Measurements from ENCODE around the gene HMCN1.

The HMCN1 gene

DNA sequence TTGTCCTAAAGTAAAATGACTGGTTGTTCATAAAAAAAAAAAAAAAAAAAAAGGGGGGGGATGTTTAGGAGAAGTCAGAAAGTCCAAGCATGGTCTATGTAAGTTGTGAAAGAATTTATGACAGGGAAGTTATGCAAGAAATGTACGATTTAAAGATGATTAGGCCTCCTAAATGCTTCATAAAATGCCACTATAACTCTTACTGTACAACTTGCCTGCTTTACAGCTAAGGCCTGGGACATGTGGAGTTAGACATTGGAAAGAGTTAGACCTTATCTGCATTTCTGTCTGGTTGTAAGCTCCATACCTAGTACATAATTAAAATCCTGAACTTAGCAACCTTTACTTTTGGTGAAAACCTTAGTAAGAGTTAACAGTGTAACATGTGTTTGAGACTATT is 490.9 kb downstream of the HMCN1 start:
- no peak for DNase-seq

DNA sequence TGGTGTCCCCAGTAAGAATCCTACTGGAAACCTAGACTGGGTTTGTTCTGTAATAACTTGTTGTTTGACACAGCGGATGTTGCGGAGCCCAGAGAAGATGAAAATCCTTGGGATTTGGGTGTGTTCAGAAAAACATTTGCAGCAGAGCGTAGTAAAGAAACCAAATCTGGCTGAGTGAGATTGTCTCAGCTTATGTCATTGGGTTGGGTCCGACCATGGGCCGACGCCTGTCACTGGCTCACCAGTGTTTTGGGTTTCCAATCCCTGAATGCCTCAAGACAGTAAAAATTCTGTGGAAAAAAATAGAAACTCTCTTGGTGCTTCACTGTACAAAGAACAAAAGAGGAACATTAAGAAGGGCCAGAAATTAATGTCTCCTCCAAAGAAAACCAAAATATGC is 494.6 kb downstream of the HMCN1 start:
- no peak for DNase-seq

DNA sequence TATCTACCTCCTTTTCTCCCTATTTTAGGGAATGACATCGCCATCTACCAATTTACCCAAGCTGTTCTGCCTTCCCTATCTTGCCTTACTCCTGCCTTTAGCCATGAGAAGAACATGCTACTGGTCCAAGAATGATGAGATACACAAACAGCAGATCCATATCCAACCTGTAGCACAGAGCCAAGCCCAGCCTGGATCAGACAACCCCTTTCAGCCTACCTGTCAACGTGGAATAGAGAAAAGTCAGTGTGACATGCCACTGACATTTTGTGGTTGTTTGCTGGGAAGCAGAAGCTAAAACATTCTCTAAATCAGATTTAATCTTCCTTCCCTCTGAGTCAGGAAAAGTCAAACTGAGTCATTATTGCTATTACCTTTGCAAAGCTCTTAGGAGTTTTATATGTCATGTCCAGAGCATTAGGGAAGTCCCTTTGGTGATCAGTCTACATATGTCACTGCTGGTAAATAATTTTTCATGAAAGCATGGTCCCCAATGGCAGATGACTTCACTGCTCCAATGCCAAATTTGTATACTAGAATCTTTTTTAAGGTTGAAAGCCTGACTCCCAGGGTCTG is 497.8 kb downstream of the HMCN1 start:
- DNase-seq = no peak

DNA sequence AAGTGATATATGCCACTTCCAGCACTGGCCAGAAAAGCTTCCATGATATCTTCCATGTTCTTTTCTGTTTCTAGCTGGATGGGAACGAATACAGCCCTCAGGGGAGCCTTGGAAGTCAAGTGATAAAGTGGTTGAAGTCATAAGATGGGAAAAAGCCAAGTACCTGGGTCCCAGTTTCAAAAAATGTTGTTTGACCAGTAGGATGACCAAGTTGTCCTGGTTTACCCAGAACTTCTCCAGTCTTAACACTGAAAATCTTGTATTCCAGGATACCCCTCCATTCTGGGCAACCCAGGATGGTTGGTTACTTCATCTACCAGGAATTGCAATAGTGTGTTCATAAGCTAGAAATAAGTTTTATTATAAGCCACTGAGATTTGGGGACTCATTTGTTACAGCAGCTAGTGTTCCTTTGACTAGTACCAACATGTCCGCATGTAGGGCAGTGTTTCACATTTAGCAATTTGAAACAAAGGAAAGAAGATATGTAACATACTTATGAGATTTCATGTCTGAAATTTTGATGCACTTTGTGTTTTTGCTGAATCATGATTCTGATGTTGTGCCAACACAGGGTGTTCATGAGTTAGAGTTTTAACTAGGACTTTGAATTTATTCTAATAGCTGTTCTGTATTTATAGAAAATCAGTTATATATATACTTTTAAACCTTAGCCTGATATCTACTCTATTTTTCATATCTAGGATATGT is 500.9 kb downstream of the HMCN1 start:
- no peak for DNase-seq

DNA sequence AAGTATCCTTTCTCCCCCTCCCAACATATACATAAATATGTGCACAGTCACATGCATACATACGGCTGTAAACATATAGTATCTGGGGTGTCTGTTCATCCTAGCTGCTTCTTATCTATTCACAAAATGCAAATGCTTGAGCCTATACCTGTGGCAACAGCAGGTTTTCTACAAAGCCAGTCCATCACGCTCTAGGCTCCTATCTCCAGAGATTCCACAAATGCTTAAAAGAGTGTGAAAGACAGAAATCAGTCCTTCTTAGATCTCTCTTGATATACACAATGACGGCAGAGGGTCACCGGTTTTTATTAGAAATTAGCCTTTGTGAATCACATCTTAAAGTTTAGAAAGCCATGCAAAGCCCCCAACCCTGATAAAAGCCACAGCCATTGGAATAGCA is 501.5 kb downstream of the HMCN1 start:
- DNase-seq = no peak

DNA sequence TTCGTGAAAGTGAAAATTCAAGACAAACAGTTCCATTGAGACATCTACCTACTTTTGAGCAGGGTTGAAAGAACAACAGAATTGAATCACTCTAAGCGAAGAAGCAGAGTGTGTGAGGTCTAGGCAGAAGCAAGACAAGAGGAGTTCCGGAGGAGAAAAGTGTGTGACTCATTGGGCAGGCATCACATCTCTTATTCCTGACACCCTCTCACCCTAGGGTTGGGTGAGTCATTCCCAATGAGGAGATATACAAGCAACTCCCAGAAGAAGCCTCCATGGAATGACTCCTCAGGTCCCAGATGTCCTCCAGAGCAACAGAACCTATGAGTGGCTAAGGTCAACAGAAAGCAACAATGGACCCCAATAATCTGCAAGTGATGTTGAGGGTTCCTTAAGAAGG is 502.7 kb downstream of the HMCN1 start:
- no peak for DNase-seq

DNA sequence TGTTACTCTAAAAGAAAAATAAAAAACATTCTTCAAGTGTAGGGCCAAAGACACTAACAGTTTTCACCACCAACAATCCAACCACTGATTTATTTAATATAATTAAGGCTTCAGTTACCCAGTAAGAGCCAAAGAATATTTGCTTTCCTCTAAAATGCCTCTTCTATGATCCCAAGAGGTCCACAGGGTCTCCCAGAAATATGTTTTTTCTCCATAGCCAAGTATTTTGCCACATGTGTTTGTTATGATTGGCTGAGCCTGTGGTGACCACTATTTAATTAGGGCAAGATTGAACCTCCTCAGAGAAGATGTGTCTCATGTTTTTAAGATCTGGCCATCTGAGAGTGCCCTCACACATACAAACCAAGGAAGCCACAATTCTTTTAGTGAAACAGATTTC is 505.0 kb downstream of the HMCN1 start:
- DNase-seq = no peak

DNA sequence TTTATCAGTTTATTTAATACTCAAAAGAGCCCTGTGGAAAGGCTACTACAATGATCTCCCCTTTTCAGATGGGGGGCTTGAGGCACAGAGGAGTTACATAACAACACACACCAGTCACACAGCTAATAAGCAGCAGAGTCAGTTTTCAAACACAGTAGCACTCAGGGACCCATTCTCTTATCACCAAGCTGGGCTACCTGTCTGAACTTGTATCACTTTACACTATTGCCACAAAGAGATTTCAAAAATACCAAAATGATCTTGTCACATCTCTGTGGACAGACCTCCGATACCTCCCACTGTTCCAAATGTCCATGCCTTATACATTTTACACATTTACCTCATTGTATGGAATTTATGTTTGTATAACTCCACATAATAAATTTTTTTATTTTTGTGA is 506.2 kb downstream of the HMCN1 start:
- no peak for DNase-seq

All from nucleus accumbens (tissue), 56 donors.